Activated CD8-positive, alpha-beta memory T cell treated with anti-CD3 and anti-CD28 coated beads, Interleukin-2, amount 50 U/mL, for 4 hours (primary cell): Measurements from ENCODE around the gene ARHGAP26.

ENCODE experiments used
- DNase-seq: peaks from one replicate; pipeline ENCODE4 v3.0.0-alpha.2; 2020

The ARHGAP26 gene, protein sequence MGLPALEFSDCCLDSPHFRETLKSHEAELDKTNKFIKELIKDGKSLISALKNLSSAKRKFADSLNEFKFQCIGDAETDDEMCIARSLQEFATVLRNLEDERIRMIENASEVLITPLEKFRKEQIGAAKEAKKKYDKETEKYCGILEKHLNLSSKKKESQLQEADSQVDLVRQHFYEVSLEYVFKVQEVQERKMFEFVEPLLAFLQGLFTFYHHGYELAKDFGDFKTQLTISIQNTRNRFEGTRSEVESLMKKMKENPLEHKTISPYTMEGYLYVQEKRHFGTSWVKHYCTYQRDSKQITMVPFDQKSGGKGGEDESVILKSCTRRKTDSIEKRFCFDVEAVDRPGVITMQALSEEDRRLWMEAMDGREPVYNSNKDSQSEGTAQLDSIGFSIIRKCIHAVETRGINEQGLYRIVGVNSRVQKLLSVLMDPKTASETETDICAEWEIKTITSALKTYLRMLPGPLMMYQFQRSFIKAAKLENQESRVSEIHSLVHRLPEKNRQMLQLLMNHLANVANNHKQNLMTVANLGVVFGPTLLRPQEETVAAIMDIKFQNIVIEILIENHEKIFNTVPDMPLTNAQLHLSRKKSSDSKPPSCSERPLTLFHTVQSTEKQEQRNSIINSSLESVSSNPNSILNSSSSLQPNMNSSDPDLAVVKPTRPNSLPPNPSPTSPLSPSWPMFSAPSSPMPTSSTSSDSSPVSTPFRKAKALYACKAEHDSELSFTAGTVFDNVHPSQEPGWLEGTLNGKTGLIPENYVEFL

DNA sequence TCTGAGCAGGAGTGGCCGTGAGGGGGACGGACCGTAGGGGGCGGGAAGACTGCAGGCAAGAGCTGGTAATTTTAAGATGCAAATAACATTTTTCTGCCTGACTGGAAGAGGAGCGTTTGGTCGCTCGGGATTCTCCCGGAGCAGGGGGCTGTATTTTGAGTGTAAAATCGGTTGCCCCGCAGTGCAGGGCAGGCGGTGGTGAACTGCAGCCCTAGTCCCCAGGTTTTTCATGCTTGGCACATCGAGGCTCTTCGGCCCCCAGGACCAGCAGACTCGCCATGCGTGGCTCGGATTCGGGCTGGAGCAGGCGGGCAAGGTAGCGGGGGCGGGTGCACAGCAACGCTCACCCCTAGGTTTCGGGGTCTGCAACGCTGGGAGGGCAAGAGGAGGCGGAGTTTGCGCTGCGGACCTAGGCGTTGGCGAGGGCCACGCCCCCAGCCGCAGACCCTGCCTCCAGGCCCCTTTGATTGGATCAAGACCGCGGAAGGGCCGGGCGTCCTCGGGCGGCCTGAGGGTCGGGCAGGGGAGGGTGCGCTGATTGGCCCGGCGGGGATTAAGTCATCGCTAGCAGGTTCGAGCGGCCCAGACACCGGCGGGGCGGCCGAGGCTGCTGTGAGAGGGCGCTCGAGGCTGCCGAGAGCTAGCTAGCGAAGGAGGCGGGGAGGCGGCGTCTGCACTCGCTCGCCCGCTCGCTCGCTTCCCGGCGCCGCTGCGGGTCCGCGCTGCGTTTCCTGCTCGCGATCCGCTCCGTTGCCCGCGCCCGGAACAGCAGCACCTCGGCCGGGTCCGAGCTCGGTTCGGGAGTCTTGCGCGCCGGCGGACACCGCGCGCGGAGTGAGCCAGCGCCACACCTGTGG, at the start of gene ARHGAP26:
Gene ARHGAP26, plus strand, starts transcription at position 585 of the 857 bp plus-strand sequence. CDS start 385 bp downstream, outside the sequence.
- peak; percentile 93 for DNase-seq

DNA sequence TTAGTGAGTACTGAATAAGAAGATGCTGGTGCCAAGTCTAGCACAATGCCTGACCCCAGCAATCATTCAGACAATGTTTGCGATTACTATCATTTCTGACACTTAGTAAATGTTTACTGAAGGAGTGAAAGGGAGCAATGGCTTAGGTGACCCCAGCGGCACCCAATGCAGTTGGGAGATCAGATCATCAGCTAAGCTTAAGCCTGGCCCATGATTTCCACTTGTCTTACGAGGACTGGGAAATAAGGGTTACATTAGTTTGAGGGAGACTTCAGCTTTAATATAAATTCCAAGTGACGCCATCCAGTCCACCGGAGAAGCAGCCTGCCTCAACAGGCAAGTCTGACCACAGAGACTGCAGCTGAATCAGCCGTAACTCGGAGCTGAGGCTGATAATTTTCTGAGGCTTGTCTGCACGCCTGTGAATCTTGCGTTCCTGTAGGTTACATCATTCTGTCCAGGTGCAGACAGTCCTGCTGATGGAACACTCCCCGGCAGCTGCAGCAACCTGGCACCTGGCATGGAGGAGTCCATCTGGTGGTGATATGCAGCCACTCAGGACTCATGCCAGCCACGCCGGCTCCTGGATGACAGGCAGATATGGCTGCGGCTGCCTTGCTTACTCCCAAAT, 49.4 kb upstream of the ARHGAP26 start:
- DNase-seq = no peak

DNA sequence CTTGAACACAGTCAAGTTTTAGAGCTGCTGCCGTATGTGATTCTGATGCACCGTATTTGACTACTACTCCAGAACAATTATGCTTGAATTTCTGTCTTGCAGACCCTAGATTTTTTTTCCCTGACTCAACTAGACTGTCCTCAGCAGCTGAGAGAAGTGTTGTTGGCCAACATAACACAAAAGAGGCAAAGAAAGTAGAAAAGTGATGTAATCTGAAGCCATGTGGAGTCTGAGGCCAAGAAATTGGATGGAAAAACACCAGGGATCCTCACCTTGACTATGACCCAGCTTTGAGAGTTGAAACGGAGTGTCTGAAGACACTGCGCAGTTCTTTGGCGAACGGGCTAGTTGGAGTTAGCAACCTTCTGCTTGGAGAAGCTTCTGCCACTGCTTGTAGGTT, 48.0 kb upstream of the ARHGAP26 start:
- no peak for DNase-seq

DNA sequence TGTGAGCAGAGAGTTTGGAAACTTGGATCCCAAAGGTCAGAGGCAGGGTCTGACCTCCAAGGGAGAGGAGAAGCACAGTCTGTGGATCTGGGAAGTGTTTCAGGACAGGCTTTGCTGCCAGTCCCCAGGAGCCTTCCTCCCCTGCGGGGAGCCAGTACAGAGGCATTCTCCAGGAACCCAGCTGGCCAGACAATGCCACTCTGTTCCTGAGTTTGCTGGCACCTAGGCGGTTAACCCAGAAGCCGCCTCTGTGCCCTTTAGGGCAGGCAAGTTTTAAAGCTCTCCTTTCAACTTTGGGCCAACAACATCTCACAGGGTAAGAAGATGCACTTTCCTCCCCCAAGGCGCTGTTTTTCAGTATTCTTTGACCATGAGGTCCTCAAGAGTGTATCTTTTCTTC, 47.3 kb upstream of the ARHGAP26 start:
- no peak for DNase-seq

DNA sequence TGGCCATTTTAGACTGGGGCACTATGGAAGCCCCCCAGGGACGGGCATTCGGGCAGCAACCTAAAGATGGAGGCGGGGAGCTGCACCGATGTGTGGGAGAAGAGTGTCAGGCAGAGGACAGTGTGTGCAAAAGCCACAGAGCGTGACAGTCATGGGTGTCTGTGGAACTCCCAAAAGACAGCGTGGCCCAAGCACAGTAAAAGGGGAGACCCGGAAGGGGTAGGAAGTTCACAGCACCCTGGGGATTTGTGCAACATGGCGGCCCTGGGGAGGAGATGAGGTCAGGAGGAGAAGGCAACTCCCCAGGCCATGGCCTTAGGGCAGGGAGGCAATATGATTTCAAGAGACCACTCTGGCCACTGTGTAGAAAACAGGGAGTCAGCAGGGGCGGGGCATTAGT, 45.4 kb upstream of the ARHGAP26 start:
- no peak for DNase-seq

DNA sequence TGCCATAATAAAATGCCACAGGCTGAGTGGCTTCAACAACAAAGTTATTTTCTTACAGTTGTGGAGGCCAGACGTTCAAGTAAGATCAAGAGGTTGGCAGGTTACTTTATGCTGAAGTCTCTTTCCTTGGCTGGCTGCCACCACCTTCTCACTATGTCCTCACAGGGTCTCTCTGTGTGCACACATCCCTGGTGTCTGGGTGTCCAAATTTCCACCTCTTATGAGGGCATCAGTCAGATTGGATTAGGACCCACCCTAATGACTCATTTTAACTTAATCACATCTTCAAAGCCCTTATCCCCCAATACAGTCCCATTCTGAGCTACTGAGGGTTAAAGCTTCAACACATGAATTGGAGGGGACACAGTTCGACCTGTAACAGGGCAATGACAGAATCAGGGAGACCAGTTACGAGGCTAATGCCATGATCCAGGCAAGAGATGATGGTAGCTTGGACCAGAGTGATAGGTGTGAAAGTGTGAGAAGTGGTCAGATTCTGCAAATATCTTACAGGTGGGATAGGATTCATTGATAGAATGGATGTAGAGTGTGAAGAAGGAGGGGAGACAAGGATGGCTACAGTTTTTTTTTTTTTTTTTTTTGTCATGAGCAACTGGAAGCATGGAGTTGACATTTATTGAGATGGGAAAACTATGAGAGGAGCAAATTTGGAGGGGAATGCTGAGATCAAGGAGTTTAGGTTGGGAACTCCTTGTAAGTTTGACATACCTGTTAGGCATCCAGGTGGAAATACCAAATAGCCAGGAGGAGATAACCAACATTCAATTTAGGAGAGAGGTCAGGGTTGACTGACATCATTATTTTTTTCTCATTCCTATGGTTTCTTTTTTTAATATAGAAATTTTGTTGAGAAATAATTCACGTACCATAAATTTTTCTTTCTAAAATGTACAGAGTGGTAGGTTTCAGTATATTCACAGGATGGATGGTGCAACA, 44.7 kb upstream of the ARHGAP26 start:
- no peak for DNase-seq

DNA sequence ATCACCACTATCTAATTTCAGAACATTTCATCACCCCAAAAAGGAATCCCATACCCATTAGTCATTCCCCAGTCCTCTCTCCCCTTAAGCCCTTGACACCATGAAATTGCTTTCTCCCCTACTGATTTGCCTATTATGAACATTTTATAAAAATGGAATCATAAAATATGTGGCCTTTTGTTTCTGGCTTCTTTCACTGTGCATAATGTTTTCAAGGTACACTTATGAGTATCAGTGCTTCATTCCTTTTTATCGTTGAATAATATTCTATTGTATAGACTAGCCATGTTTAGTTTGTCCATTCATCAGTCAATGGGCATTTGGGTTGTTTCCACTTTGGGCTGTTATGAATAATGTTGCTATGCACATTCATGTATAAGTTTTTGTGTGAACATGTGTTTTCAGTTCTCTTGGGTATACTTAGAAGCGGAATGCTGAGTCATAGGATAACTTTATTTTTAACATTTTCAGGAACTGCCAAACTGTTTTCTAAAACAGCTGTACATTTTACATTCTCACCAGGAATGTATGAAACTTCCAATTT, 43.9 kb upstream of the ARHGAP26 start:
- no peak for DNase-seq

DNA sequence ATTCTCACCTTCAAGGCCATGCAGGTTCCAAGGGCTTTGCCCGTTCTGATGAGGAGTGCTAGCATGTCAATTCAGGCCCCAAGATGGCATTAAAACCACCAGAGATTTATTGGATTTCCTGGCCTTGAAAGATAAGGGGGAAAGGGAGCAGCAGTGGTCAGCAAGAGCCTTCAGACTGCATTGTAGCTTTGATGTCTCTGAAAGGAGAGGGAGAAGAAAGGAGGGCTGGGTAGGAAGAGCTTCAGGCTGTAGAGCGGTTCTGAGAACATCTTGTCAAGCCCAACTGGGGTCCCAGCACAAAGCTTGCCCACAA, 42.5 kb upstream of the ARHGAP26 start:
- DNase-seq = no peak

DNA sequence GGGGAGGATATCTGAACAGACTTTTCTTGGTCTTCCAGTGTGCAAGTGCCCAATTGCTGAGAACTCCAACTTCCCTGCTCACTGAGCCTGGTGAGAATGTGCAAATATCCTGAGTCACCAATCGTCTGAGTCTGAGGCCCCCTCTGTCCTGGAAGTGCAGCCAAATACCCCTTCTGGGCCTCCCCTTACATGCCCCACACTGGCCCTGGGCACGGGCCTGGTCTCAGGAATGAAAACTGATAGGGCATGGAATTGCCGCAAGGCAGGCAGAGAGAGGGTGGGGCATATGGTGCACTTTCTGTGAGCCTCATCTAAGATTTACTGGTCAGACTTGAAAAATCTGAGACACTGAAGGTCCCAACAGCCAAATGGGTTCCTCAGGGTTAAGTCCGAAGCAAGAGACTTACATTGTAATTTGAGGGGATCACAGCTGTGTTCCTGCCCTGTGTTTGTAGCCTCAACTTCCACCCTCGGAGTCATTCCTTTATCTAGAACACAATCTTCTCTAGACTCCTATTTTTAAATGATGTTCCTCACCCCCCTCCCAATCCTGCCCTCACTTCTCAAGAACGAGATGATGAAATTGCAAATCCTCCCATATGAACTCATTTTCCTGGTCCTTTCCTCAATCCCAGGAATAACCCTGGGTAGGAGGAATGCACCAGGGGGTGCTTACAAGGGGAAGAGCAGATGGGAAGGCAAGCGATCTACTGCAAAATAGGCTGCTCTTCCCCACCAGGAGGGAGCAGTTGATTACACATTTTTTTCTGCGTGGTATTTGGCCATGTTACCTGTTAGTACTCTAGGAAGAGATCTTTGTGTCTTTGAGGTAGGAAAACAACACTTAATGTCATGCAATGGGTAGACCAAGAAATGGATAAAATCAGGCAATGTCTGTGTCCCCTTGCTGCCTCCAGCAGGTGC, 34.6 kb upstream of the ARHGAP26 start:
- DNase-seq = no peak

DNA sequence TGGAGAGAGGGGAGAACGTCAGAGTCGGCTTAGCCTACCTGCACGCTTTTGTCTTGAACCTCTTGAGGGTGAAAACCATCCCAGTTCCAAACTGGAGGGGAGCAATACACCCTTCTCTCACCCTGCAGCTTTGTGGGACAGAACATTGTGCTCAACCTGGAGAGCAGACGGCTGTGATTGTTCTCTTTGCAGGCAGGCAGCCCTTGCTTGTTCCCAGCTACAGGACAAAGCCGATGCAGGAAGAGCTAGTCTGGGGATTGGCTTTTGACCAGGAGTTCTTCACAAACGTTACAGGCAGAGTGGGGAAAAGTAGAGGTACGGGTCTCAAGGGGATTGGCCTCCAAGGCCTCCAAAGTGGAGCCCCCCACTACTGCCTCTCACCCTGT, 33.9 kb upstream of the ARHGAP26 start:
- no peak for DNase-seq

DNA sequence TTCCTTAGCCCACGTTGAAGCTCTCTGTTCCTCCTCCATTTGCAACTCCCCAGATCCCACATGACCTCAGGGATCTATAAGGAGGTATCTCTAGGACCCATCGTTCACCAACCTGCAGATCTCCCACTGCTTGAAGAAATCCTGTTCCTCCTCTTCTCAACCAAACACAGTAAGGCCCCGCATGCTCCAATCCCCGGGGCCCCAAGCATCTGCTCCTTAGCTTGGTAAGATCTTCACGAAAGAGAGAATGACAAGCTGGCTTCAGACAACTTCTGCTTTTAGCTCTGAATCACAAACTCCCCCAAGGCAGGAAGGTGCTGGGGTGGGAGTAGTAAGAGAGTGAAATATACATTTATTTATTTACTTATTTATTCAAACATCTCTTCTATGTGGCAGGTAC, 33.0 kb upstream of the ARHGAP26 start:
- no peak for DNase-seq

DNA sequence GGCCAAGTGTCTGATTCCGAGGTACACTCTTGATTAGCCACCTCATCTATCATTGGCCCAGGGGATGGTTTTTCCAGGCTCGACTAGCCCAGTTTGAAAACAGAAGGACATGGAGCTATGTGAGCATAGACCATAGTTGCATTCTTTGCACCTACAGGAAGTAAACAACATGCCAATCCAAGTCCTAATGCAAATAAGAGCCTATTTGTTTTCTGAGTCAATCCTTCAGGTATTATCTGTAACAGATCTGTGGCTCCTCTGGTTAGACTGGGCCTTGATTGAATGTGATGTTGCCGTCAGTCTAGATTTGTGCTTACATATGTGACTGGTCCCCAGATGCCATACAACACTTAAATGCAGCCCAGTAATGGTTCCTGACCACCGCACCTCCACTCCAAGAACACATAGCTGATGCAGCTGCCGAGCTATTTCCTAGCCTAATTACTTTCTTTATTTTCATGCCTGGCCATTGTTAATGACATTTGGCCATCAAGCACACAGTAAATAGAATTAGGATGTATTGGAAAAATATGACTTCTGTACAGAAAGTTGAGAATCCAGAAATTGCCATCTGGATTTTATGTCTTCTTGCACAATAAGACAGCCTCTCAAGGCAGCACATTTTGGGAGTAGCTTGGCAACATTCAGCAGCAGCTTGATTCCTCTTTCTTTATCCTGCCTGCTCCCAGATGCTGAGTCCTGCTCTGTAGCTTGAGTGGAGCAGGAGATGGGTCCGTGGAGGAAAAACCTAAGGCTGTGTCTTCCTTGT, 29.5 kb upstream of the ARHGAP26 start:
- DNase-seq = no peak

DNA sequence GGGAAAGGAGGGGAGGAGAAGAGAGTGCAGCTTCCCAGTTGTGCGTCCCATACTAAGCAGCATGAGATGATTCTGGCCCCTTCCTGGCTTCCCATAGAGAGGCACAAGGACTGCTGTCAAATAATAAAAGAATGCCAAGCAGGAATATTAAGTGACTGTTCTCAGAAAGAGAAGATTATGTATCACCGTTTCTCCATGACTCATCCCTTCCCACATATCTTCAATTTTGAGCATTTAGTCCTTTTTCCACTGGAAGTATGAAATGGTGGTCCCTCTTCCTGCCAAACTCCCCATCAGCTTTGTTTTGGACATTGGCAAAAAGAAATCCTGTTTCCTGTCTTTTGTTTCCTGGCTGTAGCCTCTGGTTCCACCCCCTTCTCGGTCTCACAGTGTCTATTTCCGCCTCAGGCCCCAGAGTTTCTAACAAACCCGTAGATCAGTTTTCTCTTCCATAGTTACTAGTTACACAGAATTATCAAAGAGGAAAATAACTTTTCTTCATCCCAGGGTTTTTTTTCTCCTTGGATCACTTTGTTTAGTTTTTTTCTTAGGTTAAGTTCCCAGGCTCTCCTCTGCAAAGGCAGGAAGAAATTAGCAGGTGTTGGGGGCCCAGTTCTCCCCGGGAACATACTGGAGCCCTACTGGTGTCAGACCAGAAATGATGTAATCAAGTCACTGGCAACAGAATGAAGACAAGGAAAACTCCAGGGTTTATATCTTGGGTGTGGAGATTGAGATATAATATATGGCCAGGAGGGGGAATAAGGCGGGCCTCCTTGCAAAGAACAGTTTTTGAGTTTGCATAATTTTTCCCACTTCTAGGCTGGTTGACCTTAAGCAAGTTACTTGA, 26.4 kb upstream of the ARHGAP26 start:
- no peak for DNase-seq

DNA sequence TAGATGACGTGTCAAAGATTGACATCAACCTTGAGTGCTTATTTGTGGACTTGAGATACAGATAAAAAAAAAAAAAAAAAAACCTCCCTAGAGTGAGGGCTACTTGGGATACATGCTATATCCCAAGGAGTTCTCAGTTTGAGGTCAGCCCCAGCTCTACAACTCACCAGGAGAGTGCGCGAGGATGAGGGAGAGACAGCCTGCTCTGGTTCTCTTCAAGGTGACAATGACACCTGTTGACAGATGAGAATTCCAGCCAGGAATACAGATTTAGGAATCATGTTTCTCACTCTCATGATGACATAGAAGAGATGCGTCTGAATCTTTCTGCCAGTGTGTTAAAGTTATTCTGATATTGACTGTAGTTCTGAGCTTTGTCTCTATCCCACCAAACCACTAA, 24.9 kb upstream of the ARHGAP26 start:
- no peak for DNase-seq

DNA sequence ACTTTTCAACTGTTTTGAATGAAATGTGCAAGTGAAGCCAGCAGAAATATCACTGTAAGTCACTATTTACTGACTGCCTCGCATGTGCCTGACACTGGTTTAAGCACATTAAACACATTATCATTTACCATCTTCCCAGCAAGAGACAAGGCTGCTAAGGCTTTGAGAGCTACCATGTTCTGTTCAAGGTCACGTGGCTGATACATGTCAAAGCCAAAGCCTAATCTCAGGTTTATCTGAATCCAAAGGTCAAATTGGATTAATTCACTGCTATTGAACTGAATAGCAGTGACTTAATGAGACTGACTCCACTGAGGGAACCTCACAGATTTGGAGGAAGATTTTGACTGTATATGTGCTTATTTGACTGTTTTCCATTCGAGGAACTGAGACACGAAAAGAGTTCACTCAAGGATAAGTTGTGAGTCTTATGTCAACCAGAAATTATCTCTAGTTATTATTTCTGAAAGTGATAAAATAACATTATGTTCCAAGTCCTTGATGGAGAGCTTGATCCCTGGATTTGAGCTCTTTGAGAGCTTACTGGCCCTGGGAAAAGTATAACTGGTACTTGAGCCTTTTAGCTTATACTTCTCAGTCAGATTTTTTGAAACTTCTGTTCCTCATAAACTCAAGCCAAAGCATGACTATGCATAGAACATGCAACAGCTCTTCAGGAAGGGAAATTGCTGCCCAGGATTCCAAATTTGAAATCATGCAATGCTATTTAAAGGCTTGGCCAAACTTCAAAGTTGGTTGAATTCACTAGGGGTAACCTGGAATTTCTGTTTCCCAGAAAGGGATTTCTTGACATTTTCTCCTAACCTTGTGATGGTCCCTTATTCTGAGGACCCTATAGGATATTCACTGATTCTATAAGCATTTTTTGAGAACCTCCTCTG, 23.4 kb upstream of the ARHGAP26 start:
- DNase-seq = no peak

DNA sequence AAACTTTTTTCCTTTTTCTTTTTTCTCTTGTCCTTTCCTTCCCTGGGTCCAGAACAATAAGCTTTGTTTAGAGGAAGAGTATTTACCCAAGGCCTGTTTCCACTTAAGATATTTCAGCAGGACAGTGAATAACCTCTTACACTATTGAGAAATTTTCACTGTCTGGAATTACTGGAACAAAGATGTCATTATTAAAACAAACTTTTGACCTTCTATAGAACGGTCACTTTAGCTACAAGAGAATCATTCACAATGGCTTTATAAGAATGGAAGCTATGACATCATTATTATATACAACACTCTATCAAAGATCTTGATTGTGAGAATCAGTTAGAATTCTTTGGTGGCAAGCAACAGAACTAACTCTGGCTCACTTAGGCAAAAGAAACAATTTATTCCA, 22.0 kb upstream of the ARHGAP26 start:
- no peak for DNase-seq

DNA sequence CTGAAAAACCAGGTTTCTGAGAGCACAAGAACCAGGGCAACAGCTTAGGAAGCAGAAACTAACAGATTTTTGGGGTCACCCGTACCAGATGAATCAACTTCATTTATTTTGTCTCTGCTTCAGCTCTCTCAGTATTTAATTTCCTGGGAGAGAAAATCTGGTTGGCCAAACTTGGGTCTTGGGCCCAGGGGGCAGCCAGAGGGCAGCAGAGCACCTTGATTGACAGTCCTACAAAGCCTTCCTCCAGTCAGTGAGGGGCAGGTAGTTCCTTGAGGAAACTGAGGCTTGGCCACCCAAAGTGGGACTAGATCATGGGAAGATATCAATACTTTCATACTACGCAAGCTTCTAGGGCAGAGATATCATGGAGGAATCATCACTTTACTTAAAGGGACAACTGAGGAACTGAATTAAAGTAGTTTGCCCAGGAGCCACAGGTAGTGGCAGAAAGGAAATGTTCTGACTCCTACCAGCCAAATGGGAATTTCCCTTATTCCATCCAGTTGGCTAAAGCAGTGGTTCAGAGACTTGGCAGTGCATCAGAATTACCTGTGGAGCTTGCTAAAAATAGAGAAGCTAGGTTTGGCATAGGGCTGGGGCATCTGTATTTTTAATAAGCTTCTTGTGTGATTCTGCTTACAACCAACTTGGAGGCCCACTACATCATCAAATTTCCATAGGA, 21.5 kb upstream of the ARHGAP26 start:
- peak; percentile 57 for DNase-seq
